ENCODE results near the gene ADNP. TPM values are rescaled to one million over a fixed set of nuclear protein-coding genes. Genes with fewer than 3 reads are reported as not detected.
A peak's percentile ranks its signal among the peaks of the same experiment; 100 is the strongest.
"Not testable (repeated sequence)": the region's sequence is repeated elsewhere in the genome, so short reads cannot be mapped to it uniquely, and the experiment has no call there.

ADNP gene
- 36.8 and 40.5 TPM in 2 replicates for polyA plus RNA-seq (2011; rRNA removed)
- polyA minus RNA-seq (2011; rRNA and poly(A)+ RNA removed): 68.2 and 77.5 TPM in 2 replicates

- TF ChIP-seq CTCF (IDR thresholded peaks at IDR 0.05; ENCODE audit: low read depth, low read length): peak; percentile 61
Measured at GRCh38 chr20:50931306-50932015, at the start of gene ADNP. Gene ADNP, minus strand, starts transcription at chr20:50931437. Its CDS starts 27,441 bp downstream, at chr20:50903996.

GRCh38 chr20:50980071-50980681, 48.9 kb upstream of the ADNP start:
- peaks cover 5% of the 10 kb centered on the region for H3K9me3 ChIP-seq (ENCODE audit: control insufficient read depth, insufficient read depth, low read length)
- no peak overlapping the region for H3K4me3 ChIP-seq (ENCODE audit: low read depth, low read length)
- no peaks in the 10 kb centered on the region for H3K27me3 ChIP-seq (ENCODE audit: control insufficient read depth, insufficient read depth, low read length)
- CTCF ChIA-PET: interaction anchor here (1.0 to 5.5 kb wide), 9 partner anchors 11 to 646 kb away, joined by 4 to 57 read pairs (median 8); partner anchors contain the start of genes BCAS4, DPM1 and MOCS3
- peak overlapping the region; percentile 99 for H3K27ac ChIP-seq (ENCODE audit: low read depth, low read length)
- POLR2A ChIA-PET: interaction anchor here (0.6 to 1.5 kb wide), 6 partner anchors 13 to 876 kb away, joined by 3 to 9 read pairs (median 4); partner anchors contain the start of genes DPM1 and MOCS3
- peak; percentile 97 for DNase-seq (ENCODE audit: low read depth, low spot score)
- no peak for TF ChIP-seq CTCF (IDR thresholded peaks at IDR 0.05; ENCODE audit: low read depth, low read length)

More at GRCh38 chr20:50931306-50932015, at the start of gene ADNP:
- POLR2A ChIA-PET: interaction anchor here (0.5 to 3.7 kb wide), 13 partner anchors 9 to 848 kb away, joined by 3 to 17 read pairs (median 4); partner anchors contain the start of genes BCAS4, DPM1 and MOCS3
- Histone ChIP-seq H3K27ac (ENCODE audit: low read depth, low read length) (peak within 1 kb of the TSS; percentile 84), H3K4me3 (ENCODE audit: low read depth, low read length) (peak within 1 kb of the TSS; percentile 86), H3K9me3 (ENCODE audit: control insufficient read depth, insufficient read depth, low read length) (no peaks in the 10 kb centered on the region), H3K27me3 (ENCODE audit: control insufficient read depth, insufficient read depth, low read length) (no peaks in the 10 kb centered on the region)
- CTCF ChIA-PET: interaction anchor here (0.5 to 11.5 kb wide), 10 partner anchors 9 to 999 kb away, joined by 3 to 201 read pairs (median 4); partner anchors contain the start of genes BCAS4, DPM1 and MOCS3
- DNase-seq (ENCODE audit: low read depth, low spot score): peak; percentile 61

- H3K27ac ChIP-seq (ENCODE audit: low read depth, low read length); H3K27me3 ChIP-seq (ENCODE audit: control insufficient read depth, insufficient read depth, low read length); DNase-seq (ENCODE audit: low read depth, low spot score); H3K4me3 ChIP-seq (ENCODE audit: low read depth, low read length); H3K9me3 ChIP-seq (ENCODE audit: control insufficient read depth, insufficient read depth, low read length); POLR2A ChIA-PET: not testable (repeated sequence)
- CTCF ChIA-PET: interaction anchor here (1.1 kb wide), 1 partner anchor 9 kb away, joined by 3 read pairs; no protein-coding TSS in a partner anchor
Measured at GRCh38 chr20:50978533-50978932, 47.3 kb upstream of the ADNP start.

- peaks cover 6% of the 10 kb centered on the region for H3K9me3 ChIP-seq (ENCODE audit: control insufficient read depth, insufficient read depth, low read length)
- no peak for TF ChIP-seq CTCF (IDR thresholded peaks at IDR 0.05; ENCODE audit: low read depth, low read length)
- H3K4me3 ChIP-seq (ENCODE audit: low read depth, low read length): no peak overlapping the region
- POLR2A ChIA-PET: no interaction called here
- CTCF ChIA-PET: interaction anchor here (1.1 kb wide), 1 partner anchor 10 kb away, joined by 3 read pairs; no protein-coding TSS in a partner anchor
- DNase-seq (ENCODE audit: low read depth, low spot score): no peak
- H3K27me3 ChIP-seq (ENCODE audit: control insufficient read depth, insufficient read depth, low read length): no peaks in the 10 kb centered on the region
- H3K27ac ChIP-seq (ENCODE audit: low read depth, low read length): no peak overlapping the region
Measured at GRCh38 chr20:50977066-50978021, 46.1 kb upstream of the ADNP start.
